HG03575 (cell line): ENCODE measurements around the gene FILIP1.

Source experiments
- ATAC-seq: cut with Tn5 transposase; IDR thresholded peaks from one replicate; pipeline ENCODE4 v1.9.1; 2021; ENCODE audit not compliant: unreplicated experiment, insufficient number of reproducible peaks, low FRiP score; ENCODE audit errors: extremely low read depth

FILIP1 gene

GRCh38 chr6:75290136-75290945, 203.3 kb downstream of the FILIP1 start:
- ATAC-seq: no peak

GRCh38 chr6:75288023-75288422, 205.6 kb downstream of the FILIP1 start:
- ATAC-seq: no peak

- no peak for ATAC-seq
Observed at GRCh38 chr6:75287424-75287823, 206.2 kb downstream of the FILIP1 start.

- ATAC-seq: no peak
Observed at GRCh38 chr6:75286955-75287354, 206.6 kb downstream of the FILIP1 start.

- no peak for ATAC-seq
Observed at GRCh38 chr6:75285283-75285639, 208.3 kb downstream of the FILIP1 start.

- ATAC-seq: peak; percentile 74
Observed at GRCh38 chr6:75284632-75285282, 208.8 kb downstream of the FILIP1 start, which contains the start of gene TMEM30A. Gene TMEM30A (minus strand): TSS chr6:75284792. CDS start chr6:75284638, 154 bp downstream.

- peak; percentile 1 for ATAC-seq
Observed at GRCh38 chr6:75283907-75284631, 209.5 kb downstream of the FILIP1 start.

- no peak for ATAC-seq
Observed at GRCh38 chr6:75282706-75283105, 210.9 kb downstream of the FILIP1 start.

- no peak for ATAC-seq
Observed at GRCh38 chr6:75281653-75282052, 211.9 kb downstream of the FILIP1 start.

GRCh38 chr6:75280131-75280855, 213.3 kb downstream of the FILIP1 start:
- ATAC-seq: no peak

- ATAC-seq: no peak
Observed at GRCh38 chr6:75279418-75279817, 214.2 kb downstream of the FILIP1 start.

GRCh38 chr6:75278474-75279077, 215.0 kb downstream of the FILIP1 start:
- no peak for ATAC-seq

GRCh38 chr6:75275067-75275466, 218.5 kb downstream of the FILIP1 start:
- ATAC-seq: no peak

- ATAC-seq: no peak
Observed at GRCh38 chr6:75273009-75273408, 220.6 kb downstream of the FILIP1 start.

GRCh38 chr6:75272145-75272840, 221.3 kb downstream of the FILIP1 start:
- no peak for ATAC-seq

GRCh38 chr6:75268988-75269354, 224.6 kb downstream of the FILIP1 start:
- ATAC-seq: no peak

- ATAC-seq: no peak
Observed at GRCh38 chr6:75268121-75268987, 225.2 kb downstream of the FILIP1 start.
